T-helper 2 cell treated with Interferon-gamma antibody and Interleukin-4, amounts not matched to agents 100 ng/mL and 5 ng/mL, for 36 hours (primary cell): ENCODE measurements around the gene DTD2. TPM values are rescaled to one million over a fixed set of nuclear protein-coding genes. Genes with fewer than 3 reads are reported as not detected.

Experiments used
- intact Hi-C: fragments of 100-400 bp; cut with micrococcal nuclease; formaldehyde crosslinking; loops from one replicate; pipeline ENCODE4 v1.15.1; 2023
- total RNA-seq: library from RNA; stranded (reverse); gene quantifications from 2 replicates; pipeline ENCODE4 v1.2.3, GENCODE V29; 2022

DTD2 gene
- total RNA-seq, 1 donor from 2014 or later = 20.0 TPM

DNA sequence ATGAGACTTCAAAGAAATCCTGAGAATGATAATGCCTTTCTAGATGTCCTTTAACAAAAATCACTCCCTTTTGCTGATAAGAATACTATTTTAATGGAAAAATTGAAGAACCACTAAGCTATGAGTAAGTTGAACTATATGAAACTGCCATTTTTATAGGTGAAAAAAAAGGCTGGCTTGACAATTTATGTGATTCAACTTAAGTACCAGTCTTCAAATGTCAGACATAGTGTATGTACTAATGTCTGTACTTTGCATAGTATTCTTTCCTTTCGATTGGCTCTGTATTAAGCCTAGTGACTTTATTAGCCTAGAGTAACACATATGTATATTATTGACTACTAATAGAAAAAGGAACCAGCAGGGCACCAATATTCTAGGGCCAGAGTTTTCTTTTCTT lies 48.9 kb downstream of the DTD2 start:
- intact Hi-C loops = no loop called here

DNA sequence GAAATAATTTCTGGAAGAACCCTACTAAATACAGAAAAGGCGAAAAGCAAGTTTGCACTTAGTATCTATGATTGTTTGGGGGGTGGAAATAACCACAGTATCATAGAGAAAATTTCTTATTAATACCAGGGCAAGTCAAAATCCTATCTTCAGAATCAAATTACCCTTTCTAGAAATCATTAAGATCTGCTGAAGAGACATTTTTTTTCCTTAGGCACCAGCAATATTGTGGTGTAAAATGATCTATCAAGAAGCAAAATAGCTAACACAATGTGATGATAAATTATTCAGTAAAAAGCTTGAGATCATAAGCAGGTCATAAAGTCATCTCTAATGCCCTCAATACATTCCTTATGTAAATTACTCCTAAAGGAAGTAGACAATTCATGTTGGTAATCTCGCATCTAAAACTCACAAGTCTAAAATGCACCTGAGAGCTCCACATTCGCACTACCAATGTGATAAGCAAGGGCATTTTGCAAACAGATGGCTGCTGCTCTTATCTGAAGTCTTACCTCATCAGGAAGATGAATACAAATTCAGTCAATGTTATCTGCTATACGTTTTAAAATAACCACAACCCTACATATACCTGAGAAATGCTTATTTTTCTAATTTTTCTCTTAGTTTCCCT lies 51.6 kb downstream of the DTD2 start:
- intact Hi-C loops = no loop called here

DNA sequence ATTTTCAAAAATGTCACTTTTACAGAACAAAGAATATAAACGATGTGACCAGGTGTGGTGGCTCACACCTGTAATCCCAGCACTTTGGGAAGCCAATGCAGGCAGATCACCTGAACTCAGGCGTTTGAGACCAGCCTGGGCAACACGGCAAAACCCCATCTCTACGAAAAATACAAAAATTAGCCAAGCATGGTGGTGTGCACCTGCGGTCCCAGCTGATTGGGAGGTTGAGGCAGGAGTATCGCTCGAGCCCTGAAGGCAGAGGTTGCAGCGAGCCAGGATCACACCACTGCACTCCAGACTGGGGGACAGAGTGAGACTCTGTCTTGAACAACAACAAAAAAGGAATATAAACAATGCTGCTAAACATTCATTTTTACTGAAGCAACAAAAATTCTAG lies 52.2 kb downstream of the DTD2 start:
- intact Hi-C loops = no loop called here

DNA sequence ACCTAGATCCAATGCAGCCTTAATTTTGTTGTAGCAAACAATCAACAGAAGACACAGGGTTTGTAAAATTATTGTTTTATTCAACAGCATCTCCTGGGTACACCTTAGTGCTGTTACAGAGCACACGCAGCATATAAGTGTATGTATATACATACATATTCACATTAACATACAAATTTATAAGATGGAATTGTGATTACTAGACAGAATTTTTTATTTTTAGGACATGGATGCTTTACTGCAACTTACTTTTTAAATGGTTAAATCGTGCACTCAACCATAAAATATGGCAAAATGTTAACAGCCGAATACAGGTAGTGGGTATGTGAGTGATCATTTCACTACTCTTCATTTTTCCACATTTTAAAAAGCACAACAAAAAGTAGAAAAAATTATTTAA lies 53.6 kb downstream of the DTD2 start:
- intact Hi-C loops = no loop called here

DNA sequence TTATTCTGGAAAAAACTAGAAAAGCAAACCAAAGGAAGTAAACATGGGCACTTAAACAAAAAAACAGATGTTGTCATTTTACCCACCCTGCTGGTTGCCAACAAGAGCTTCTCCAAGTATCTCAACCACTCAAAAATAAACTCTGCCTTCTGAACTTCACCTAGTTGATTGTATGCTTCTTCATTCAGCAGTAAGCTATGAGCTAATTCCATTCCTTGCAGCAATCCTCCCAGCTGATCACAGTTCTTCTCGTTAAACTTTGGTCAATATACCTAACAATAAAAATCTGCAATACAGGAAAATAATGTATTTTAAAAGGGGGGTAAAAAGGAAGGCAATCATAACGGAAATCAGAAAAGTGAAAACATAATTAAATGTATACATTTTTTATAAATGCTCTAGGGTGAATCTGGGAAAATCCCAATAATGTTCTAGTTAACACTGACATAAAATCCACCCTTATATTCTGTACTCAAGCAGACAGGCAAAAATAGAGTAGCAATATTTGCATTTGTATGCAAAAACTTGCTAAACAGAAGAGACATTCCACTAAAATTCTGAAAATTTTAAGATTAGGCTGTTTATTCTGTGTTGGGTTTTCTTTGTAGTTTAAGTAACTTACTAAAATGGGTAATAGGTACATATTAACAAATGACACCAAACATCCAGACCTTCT lies 54.4 kb downstream of the DTD2 start:
- intact Hi-C loops = no loop called here

DNA sequence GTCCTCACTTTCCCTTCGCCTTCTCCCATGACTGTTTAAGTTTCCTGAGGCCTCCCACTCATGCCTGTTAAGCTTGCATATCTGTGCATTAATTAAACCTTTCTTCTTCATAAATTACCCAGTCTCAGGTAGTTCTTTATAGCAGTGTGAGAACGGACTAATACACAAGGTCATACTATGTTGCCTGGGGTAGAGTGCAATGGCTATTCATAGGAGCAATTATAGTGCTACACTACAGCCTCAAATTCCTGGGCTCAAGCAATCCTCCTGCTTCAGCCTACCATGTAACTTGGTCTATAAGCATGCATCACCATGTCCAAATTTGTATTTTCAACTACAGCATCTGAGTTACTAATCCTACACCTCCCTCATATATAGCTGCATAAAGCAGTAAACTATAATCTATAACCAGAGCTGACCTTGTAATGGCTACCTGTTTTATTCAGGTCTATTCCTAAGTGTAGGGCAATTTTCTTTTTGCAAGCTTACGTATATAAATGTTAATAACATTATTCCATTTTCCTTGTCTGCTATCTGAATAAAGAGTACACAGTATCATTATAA lies 55.9 kb downstream of the DTD2 start:
- intact Hi-C loops = no loop called here

DNA sequence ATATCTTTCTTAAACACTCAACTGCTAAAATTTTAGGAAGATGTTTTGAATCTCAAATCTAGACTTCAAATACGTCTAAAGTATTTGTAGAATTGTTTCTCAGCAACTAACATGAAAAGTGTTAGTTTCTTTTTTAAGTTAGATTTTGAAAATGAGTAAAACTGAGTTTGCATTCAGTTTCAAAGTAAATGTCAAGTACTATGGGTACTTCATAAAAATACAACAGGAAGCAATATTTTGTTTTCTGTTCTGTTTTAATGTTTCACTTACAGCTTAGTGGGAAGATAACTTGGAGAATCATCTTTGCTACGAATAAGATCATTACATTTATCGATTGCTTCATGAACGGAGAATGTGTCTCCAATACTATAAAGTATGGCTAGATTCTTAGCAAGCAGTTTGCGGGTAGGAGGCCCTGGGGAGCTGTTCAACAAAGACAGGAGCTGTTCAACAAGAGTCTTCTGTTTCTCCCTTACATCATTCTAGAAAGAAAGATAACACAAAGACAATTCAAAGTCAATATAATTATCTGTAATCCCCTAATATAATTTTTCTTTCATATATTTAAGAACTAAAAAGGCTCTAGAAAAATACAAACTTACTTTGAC lies 57.2 kb downstream of the DTD2 start:
- intact Hi-C loops = no loop called here

Other genes starting within 250 kb of the DTD2 start
- gene HECTD1, start 249.7 kb downstream of the DTD2 start, total RNA-seq = 94.1 and 107 TPM in 2 replicates
- gene HEATR5A, start 37.0 kb downstream of the DTD2 start, total RNA-seq = 8.3 and 9.0 TPM in 2 replicates
- gene GPR33, start 30.5 kb upstream of the DTD2 start, total RNA-seq = not detected in 2 replicates
- 7.3 and 8.3 TPM in 2 replicates for gene NUBPL, start 103.9 kb upstream of the DTD2 start, total RNA-seq